HG03135 (cell line): ENCODE data around the gene MBD2.

ENCODE experiments used
- ATAC-seq: cut with Tn5 transposase; IDR thresholded peaks from one replicate; pipeline ENCODE4 v1.9.1; 2021; ENCODE audit warnings: mild to moderate bottlenecking, moderate library complexity; ENCODE audit not compliant: unreplicated experiment

The MBD2 gene

GRCh38 chr18:54116541-54117257, 107.8 kb downstream of the MBD2 start:
- no peak for ATAC-seq

- ATAC-seq = no peak
These were observed 112.1 kb downstream of the MBD2 start for GRCh38 chr18:54112356-54112755.

DNA sequence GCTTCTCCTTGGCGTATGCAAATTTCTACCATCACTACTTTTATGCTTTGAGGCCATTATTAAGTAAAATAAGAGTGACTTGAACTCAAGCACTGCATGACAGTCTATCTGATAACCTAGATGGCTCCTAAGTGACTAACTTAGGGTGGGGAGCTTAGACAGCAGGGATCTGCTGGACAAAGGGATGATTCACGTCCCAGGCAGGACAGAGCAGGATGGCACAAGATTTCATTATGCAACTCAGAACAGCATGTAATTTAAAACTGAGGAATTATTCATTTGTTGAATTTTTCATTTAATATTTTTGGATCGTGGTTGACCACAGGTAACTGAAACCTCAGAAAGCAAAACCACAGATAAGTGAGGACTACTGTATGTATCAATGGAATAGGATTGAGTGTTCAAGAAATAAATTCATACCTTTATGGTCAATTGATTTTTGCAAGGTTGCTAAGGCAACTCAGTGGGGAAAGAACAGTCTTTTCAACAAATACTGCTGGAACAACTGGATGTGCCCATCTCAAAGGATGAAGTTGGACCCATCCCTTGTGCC, 115.3 kb downstream of the MBD2 start:
- no peak for ATAC-seq

GRCh38 chr18:54102123-54102522, 122.3 kb downstream of the MBD2 start:
- ATAC-seq = no peak
